ENCODE measurements around the gene RANBP6.

- no peak for TF ChIP-seq POLR2AphosphoS5 (IDR thresholded peaks at IDR 0.05; ENCODE audit: low read depth, low read length)
- TF ChIP-seq POLR2A (IDR thresholded peaks at IDR 0.05; ENCODE audit: low read depth, low read length), result no peak
These were observed 36.9 kb downstream of the RANBP6 start for GRCh38 chr9:5978523-5978922.
